Esophagus muscularis mucosa (tissue), 4 donors: ENCODE measurements around the gene PRSS33.

Experiments
- EP300 ChIP-seq: sonication (generic); formaldehyde crosslinking; IDR thresholded peaks from one replicate; pipeline ENCODE4 v1.6.1; 2017; ENCODE audit warnings: antibody characterized with exemption
- POLR2A ChIP-seq: fragments of 450-650 bp; IDR thresholded peaks from one replicate; pipeline ENCODE4 v1.6.1; 2017; ENCODE audit warnings: antibody characterized with exemption, moderate library complexity, mild to moderate bottlenecking, low read depth
- POLR2AphosphoS5 ChIP-seq, 2 donors: sonication (generic); formaldehyde crosslinking; IDR thresholded peaks; one replicate each; pipeline ENCODE4 v1.6.1; 2017; ENCODE audit warnings: antibody characterized with exemption in 2 of 2
- TF ChIP-seq, protein P1 (sequence below), 3 experiments: fragments of 200-600 bp in 2 of 3; fragments of 450-650 bp in 1 of 3; sonication (generic) in 2 of 3; IDR thresholded peaks; one replicate each; pipeline ENCODE4 v1.5.1; 2017 to 2019; ENCODE audit warnings: antibody characterized with exemption in 3 of 3, mild to moderate bottlenecking in 2 of 3, moderate library complexity in 1 of 3

DNA sequence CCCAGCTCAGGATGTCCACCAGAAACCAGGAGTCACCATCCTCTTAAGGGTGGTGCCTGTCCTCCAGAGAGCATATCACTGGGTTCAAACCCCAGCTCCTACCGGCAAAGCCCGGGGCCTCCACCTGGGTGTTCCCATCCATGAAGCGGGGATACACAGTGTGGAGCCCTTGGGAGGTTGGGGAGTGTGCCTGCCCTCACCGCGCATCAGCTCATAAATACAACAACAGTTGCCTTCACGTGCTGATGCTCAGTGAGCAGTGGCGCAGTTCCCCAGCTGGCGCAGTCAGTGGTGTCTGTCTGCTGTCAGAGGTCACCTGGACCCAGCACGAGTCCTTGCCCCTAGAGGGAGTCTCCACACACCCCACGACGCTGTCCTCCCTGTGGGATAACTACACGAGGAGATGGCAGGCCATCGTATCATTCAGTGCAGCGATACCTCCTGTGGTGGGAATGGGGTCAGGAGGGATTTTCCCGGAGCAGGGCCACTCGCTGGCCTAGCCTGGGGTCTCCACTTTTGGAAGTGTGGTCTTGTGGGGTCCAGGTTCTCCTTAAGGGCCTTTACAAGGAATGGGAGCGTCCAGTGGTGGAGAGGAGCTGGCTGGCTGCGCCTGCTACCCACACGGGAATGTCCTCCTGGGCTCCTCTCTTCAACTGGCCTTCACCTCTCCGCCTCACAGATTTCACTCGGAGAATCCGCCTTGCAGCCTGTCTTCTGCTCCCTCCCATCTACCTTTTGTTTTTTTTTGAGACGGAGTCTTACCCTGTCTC, 8.0 kb downstream of the PRSS33 start:
- TF ChIP-seq, protein P1, sequence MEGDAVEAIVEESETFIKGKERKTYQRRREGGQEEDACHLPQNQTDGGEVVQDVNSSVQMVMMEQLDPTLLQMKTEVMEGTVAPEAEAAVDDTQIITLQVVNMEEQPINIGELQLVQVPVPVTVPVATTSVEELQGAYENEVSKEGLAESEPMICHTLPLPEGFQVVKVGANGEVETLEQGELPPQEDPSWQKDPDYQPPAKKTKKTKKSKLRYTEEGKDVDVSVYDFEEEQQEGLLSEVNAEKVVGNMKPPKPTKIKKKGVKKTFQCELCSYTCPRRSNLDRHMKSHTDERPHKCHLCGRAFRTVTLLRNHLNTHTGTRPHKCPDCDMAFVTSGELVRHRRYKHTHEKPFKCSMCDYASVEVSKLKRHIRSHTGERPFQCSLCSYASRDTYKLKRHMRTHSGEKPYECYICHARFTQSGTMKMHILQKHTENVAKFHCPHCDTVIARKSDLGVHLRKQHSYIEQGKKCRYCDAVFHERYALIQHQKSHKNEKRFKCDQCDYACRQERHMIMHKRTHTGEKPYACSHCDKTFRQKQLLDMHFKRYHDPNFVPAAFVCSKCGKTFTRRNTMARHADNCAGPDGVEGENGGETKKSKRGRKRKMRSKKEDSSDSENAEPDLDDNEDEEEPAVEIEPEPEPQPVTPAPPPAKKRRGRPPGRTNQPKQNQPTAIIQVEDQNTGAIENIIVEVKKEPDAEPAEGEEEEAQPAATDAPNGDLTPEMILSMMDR (IDR thresholded peaks at IDR 0.05): no peak
- TF ChIP-seq POLR2AphosphoS5 (IDR thresholded peaks at IDR 0.05) (no peak), EP300 (no peak), POLR2A (no peak)
